RPMI7951 (cell line): Measurements from ENCODE around the gene TTC17. TPM values are rescaled to one million over a fixed set of nuclear protein-coding genes. Genes with fewer than 3 reads are reported as not detected.
"Not testable (repeated sequence)": the region's sequence is repeated elsewhere in the genome, so short reads cannot be mapped to it uniquely, and the experiment has no call there.

Experiments
- DNase-seq: peaks from one replicate; pipeline ENCODE4 v3.0.0-alpha.2; 2012; ENCODE audit warnings: low read depth
- total RNA-seq: library from RNA; depleted of rRNA; stranded (reverse); fragments of >200 nt; shearing (Covaris generic); gene quantifications from 2 replicates; pipeline ENCODE4 v1.2.3, GENCODE V29; 2014

The TTC17 gene
- total RNA-seq, 1 experiment from 2014 or later: 31.7 TPM

- DNase-seq: no peak
Measured at GRCh38 chr11:43459246-43459645, 100.5 kb downstream of the TTC17 start.

- DNase-seq: no peak
Measured at GRCh38 chr11:43462359-43462758, 103.6 kb downstream of the TTC17 start.

GRCh38 chr11:43467958-43468357 is 109.2 kb downstream of the TTC17 start:
- DNase-seq: no peak

- DNase-seq: not testable (repeated sequence)
Measured at GRCh38 chr11:43477491-43477890, 118.8 kb downstream of the TTC17 start.

GRCh38 chr11:43486141-43486540 is 127.4 kb downstream of the TTC17 start:
- peak; percentile 36 for DNase-seq

GRCh38 chr11:43489869-43490465 is 131.2 kb downstream of the TTC17 start:
- DNase-seq: no peak

GRCh38 chr11:43492701-43493100 is 134.0 kb downstream of the TTC17 start:
- no peak for DNase-seq

GRCh38 chr11:43493431-43493830 is 134.7 kb downstream of the TTC17 start:
- DNase-seq: no peak

- DNase-seq: no peak
Measured at GRCh38 chr11:43497144-43497543, 138.4 kb downstream of the TTC17 start.

- no peak for DNase-seq
Measured at GRCh38 chr11:43498561-43498960, 139.8 kb downstream of the TTC17 start.

- DNase-seq: no peak
Measured at GRCh38 chr11:43503417-43503816, 144.7 kb downstream of the TTC17 start.

- peak; percentile 19 for DNase-seq
Measured at GRCh38 chr11:43504316-43504950, 145.7 kb downstream of the TTC17 start.

GRCh38 chr11:43505171-43505570 is 146.5 kb downstream of the TTC17 start:
- no peak for DNase-seq

- DNase-seq: no peak
Measured at GRCh38 chr11:43507171-43507570, 148.5 kb downstream of the TTC17 start.

GRCh38 chr11:43508511-43508918 is 149.8 kb downstream of the TTC17 start:
- DNase-seq: peak; percentile 10

- DNase-seq: no peak
Measured at GRCh38 chr11:43511959-43512358, 153.2 kb downstream of the TTC17 start.

GRCh38 chr11:43515090-43515489 is 156.4 kb downstream of the TTC17 start:
- DNase-seq: no peak

GRCh38 chr11:43516316-43516850 is 157.7 kb downstream of the TTC17 start:
- no peak for DNase-seq

- DNase-seq: peak; percentile 3
Measured at GRCh38 chr11:43517518-43517917, 158.8 kb downstream of the TTC17 start.

- DNase-seq: no peak
Measured at GRCh38 chr11:43518408-43519160, 159.9 kb downstream of the TTC17 start.

- no peak for DNase-seq
Measured at GRCh38 chr11:43521471-43521870, 162.8 kb downstream of the TTC17 start.

GRCh38 chr11:43523632-43524031 is 164.9 kb downstream of the TTC17 start:
- no peak for DNase-seq

GRCh38 chr11:43532041-43532440 is 173.3 kb downstream of the TTC17 start:
- DNase-seq: no peak
